Cardiac septum (tissue), 1 donor: ENCODE results near the gene TMEM86B. TPM values are rescaled to one million over a fixed set of nuclear protein-coding genes. Genes with fewer than 3 reads are reported as not detected.
"Not testable (repeated sequence)": the region's sequence is repeated elsewhere in the genome, so short reads cannot be mapped to it uniquely, and the experiment has no call there.

Experiments
- DNase-seq: peaks from one replicate; pipeline ENCODE4 v3.0.0-alpha.2; 2020; ENCODE audit warnings: low spot score
- intact Hi-C: fragments of 100-400 bp; cut with DNase I; formaldehyde crosslinking; loops from one replicate; pipeline ENCODE4 v1.14.0; 2022
- total RNA-seq: library from RNA; stranded (reverse); fragmentation: NEBNext Ultra II Directional; extraction: Animal tissue kit (Norgen Biotek cat#: 25700); gene quantifications from one replicate; pipeline ENCODE4 v1.2.1, GENCODE V29; 2021
- donor health status: DM: no; HTN: no; CAD: no.

TMEM86B gene
- total RNA-seq, 1 donor from 2014 or later = 1.6 TPM

DNA sequence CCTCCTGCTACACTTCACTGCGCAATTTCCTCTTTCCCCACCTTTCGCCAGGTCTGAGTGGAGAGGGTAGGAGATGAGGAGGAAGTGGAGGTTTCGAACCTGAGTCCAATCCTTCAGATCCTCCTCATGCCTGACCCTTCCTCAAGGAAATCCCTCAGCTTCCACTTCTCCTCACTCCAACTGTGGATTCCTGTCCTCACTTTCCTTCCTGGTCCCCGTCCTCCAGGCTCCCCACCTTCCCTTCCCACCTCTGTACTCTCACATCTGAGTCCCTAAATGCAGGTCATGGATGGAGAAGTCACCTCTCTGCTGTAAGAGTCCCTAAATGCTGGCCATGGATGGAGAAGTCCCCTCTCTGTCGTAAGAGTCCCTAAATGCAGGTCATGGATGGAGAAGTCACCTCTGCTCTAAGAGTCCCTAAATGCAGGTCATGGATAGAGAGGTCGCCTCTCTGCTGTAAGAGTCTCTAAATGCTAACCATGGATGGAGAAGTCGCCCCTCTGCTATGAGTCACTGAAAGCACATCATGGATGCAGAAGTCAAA lies 3.1 kb downstream of the TMEM86B start:
- DNase-seq = no peak
- intact Hi-C loops = no loop called here

DNA sequence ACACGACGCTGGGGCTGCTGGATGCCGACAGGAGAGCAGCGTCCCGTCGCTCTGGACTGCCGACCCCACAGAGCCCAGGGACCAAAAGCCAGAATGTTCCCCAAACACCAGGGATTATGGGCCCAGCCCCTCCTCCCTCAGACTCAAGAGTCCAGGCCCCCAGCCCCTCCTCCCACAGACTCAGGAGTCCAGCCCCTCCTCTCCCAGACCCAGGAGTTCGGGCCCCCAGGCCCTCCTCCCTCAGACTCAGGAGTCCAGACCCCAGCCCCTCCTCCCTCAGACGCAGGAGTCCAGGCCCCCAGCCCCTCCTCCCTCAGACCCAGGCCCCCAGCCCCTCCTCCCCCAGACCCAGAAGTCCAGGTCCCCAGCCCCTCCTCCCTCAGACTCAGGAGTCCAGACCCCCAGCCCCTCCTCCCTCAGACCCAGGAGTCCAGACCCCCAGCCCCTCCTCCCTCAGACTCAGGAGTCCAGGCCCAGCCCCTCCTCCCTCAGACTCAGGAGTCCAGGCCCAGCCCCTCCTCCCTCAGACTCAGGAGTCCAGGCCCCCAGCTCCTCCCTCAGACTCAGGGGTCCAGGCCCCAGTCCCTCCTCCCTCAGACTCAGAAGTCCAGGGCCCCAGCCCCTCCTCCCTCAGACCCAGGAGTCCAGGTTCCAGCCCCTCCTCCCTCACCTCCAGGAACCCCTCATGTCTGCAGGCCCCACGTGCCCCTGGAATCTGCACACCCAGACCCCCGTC lies 3.7 kb downstream of the TMEM86B start:
- DNase-seq, intact Hi-C loops: not testable (repeated sequence)

DNA sequence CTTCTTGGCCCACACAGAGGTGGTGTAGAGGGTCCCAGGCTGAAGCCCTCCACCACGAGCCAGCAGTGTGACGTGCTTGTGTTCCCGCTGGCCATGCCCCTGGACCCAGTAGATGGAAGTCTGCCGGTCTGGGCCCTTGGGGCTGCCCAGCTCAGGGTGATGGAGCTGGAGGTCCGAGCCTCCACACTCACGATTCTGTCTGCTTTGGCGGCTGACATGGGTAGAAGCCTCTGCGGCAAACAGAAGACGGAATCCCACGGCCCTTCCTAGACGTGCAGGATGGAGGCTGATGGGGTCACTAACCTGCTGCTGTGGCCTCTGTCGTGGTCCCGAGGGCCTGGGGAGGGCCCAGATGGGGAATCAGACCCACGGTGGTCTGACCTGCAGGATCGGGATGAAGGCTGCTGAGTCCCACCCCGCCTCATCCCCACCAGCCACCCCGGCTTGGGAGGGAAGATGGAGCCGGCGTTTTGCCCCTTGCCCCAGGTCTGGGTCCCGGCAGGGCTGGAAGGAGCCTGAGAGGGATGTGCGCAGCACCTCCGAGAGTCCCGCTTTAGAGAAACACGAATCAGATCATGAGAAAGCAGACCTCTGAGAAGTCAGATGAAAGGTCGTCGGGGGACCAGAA lies 4.4 kb downstream of the TMEM86B start:
- no peak for DNase-seq
- intact Hi-C loops = no loop called here

GRCh38 chr19:55223291-55224037 lies 5.1 kb downstream of the TMEM86B start:
- intact Hi-C loops = no loop called here
- no peak for DNase-seq

DNA sequence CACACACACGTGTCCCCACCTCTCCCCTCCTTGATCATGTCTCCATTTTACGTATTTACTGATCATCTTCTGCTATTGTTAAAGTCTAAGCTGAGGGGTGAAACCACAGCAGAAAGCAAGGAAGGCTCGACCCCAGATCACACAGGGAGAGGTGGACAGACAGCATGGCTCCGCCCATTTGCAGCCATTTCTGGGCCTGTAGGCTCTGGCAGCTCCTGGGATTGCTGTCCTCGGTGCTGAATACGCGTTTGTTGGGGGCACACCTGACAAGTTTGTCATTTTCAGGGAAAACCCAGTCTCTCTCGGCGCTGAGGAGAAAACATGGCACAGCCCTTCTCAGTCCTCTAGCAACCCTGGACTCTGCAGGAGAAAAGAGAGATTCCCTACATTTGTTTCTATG lies 8.0 kb downstream of the TMEM86B start:
- intact Hi-C loops = no loop called here
- DNase-seq = no peak

DNA sequence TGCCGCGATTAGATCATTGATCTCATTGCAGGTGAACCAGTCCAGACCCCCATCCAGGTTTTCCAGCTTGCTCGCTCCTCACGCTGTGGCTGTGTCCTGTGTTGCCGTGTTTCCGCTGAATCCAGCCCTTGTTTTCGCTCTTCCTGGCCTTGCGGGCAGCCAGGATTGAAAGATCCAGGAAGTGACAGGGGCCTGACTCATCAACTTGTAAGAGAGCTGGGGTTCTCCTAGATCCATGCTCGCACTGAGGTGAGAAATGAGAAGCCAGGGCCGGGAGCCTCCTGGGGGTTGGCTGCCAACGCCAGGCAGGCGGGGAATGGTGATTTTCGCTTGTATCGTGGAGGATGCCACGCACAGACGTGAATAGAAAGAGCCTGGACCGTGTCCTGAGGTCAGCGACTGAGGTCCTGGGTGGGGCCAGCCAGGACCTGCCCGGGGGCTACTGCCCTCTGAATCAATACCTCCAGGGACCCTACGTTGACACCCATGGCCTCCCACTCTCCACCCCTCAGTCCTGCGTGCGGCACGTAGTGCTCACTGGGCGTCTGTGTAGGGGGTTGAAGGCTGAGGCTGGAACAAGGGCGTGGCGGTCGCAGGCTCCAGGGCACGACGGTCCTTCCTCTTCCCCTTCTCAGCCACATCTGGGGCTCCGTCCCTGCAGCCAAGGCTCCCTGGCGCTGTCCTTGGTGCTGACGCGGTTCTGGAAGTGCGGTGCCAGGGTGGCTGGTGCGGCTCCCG lies 11.9 kb downstream of the TMEM86B start:
- intact Hi-C loops = loop anchor here (2.0 kb wide), 1 partner anchor 42 kb away; the partner anchor contains the start of gene PPP6R1
- DNase-seq = no peak

DNA sequence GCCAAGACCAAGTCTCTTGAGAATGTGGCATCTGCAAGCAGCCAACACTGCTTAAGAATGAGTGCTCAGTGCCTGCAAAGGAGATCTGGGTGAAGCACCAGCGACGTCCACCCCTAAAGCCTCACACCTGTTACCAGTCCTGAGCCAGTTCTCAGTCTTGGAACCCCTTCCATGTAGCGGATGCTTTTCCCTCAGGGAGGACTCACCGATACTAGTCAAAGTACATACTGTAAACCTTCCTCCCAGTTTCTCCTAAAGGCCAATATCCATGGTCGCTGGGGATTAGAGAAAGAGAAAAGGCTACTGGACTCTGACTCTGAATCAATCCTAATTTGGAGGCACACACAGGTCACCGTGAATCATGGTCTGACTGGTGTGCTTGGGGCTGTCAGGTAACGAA lies 15.0 kb downstream of the TMEM86B start:
- no peak for DNase-seq
- intact Hi-C loops = no loop called here

GRCh38 chr19:55212447-55212846 lies 16.1 kb downstream of the TMEM86B start:
- no peak for DNase-seq
- intact Hi-C loops = no loop called here

DNA sequence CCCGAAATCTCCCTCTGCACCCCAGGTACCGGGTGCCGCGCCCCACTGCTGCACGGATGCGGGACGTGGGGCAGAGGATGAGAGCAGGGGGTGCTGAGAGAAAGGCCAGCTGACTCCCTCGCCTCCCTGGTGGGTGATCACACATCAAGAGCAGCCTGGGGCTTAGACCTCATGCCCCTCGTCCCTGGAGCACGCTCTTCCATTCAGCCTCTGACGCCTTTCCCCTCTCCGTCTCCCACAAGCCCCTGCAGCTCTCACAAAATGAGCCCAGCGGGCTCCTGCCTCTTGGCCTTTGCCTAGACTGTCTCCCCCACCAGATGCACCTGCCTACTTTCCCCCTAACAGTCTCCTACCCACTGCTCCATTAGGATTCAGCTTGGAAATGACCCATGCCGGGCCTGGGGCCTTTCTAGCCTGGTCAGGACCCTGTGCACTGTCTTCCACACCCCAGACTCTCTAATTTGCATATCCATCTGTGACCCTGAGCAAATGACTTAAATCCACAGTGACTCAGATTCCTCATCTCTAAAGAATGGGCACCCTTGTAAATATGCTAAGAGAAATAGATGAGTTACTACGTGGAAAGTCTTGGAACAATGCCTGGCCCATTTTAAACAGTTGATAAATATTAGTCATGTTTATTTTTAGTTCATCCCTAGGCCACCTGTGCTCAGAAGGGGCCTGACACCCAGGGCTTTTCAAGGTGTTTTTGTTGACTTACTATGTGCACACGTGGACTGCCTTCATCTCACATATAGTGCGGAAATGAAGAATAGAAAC lies 18.7 kb downstream of the TMEM86B start:
- no peak for DNase-seq
- intact Hi-C loops = no loop called here

- intact Hi-C loops = no loop called here
- no peak for DNase-seq
Observed at GRCh38 chr19:55208880-55209692, 19.5 kb downstream of the TMEM86B start, which contains the start of gene PTPRH. Gene PTPRH, minus strand, starts transcription at chr19:55209501. Its CDS starts 68 bp downstream, at chr19:55209433.

- peak; percentile 89 for DNase-seq
- intact Hi-C loops = no loop called here
Observed at GRCh38 chr19:55206664-55207500, 21.7 kb downstream of the TMEM86B start.

DNA sequence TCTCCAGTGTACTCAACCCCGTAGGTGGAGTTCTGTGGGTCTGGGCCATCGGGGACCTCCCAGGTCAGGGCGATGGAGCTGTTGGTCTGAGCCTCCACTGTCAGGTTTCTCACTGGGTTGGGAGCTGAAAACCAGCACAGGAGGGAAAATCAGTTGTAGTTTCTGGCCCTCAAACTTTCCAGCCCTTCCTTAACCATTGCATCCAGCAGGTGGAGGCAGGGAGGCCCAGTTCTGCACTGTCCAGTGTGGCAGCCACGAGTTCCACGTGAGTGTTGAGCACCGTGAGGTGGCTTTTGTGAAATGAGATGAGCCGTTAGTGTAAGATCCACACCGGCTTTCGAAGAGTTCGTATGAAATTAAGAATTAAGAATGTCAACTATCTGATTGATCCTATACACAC lies 26.4 kb downstream of the TMEM86B start:
- intact Hi-C loops, DNase-seq: not testable (repeated sequence)

DNA sequence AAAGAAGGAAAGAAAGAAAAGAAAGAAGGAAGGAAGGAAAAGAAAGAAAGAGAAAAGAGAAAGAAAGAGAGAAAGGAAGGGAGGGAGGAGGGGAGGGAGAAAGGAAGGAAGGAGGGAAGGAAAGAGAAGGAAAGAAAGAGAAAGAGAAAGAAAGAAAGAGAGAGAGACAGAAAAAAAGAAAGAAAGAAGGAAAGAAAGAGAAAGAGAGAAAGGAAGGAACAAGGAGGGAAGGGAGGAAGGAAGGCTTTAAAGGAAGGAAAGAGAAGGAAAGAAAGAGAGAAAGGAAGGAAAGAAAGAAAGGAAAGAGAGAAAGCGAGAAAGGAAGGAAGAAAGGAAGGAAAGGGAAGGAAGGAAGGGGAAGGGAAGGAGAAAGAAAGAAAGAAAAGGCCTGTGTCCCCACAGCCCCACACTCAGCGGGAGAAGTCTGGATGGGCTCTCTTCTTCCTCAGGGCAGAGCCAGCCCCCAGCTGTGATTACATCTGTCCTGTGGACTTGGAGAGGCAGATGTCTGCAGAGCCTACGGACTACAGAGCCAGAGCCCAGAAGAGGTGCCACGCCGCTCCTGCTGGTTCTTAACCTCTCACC lies 28.9 kb downstream of the TMEM86B start:
- intact Hi-C loops = no loop called here
- no peak for DNase-seq

DNA sequence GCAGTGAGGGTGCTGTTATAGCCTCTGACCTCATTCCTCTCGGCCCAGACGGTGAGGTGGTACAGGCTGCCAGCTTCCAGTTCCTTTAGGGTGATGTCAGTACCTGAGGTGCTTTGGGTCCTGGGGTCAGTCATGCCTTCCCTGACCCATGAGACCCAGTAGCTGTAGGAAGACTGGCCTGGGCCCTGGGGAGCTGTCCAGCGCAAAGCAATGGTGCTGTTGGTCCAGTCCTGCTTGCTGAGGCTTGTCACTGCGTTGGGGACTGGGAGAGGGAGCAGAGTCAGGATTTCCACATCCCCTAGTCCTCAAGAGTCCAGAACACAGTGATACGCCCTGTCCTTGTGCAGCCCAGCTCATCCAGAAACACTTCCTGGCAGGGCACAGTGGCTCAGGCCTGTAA lies 29.9 kb downstream of the TMEM86B start:
- intact Hi-C loops = no loop called here
- DNase-seq = no peak

GRCh38 chr19:55197528-55197927 lies 31.0 kb downstream of the TMEM86B start:
- intact Hi-C loops = no loop called here
- DNase-seq = no peak

DNA sequence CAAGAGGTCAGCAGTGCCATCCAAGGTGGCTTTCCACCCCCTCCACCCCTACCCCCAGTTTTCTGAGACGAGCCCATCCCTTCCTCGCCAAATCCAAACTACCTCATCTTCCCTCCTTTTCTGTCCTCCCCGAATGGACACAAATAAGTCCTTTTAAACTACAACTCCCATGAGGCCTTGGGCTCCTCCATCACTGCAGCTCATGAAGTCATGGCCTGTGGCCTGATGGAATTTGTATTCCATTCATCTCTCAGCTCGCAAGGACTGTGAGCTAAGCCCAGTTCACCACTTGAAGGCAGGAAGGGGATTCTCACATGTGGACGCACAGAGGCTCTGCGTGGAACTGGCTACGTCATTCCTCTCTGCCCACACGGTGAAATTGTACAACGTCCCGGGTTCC lies 31.8 kb downstream of the TMEM86B start:
- no peak for DNase-seq
- intact Hi-C loops = no loop called here

DNA sequence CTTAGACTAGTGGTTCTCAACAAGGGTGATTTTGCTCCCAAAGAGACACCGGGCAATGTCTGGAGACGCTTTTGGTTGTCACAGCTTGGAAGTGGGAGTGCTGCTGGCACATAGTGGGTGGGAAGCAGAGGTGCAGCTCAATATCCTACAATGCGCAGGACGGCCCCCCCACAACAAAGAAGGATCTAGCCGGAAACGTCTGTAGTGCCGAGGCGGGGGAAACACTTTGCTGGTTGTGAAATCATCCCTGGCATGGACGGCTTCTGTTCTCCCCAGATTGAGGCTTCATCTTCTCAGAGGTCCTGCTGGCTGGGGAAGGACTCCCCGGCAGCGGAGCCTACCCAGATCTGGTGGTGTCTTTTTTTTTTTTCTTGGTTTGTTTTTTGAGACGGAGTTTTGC lies 35.1 kb downstream of the TMEM86B start:
- no peak for DNase-seq
- intact Hi-C loops = no loop called here
